ENCODE results near the gene ZNF579. TPM values are rescaled to one million over a fixed set of nuclear protein-coding genes. Genes with fewer than 3 reads are reported as not detected.

ZNF579 gene
- polyA plus RNA-seq, 2 of the 4 experiments (the other 2 are of a cell fraction), result 6.5 to 16.2 TPM

- Histone ChIP-seq H3K27ac (no peak overlapping the region), H3K4me2 (no peak overlapping the region), H3K9me3 (no peaks in the 10 kb centered on the region), H3K4me1 (no peaks in the 10 kb centered on the region), H3K4me3 (no peak overlapping the region)
- ATAC-seq (no peak), DNase-seq (ENCODE audit: low read depth in 1 of 2, low spot score in 1 of 2) (no peak), FAIRE-seq (no peak)
- ChIA-PET POLR2A (interaction anchor here (0.6 kb wide), 1 partner anchor 452 kb away, joined by 3 read pairs; the partner anchor contains the start of gene DNAAF3), CTCF (interaction anchor here (0.8 to 24.9 kb wide), 6 partner anchors 9 to 150 kb away, joined by 3 to 363 read pairs (median 52); partner anchors contain the start of genes ZNF628 and ZNF865)
- WGBS (ENCODE audit: missing lambda C conversion rate), result 86% methylated on average over 7 of the region's 7 CpGs
- TF ChIP-seq TFCP2L1 (CRISPR knock-in tag; IDR thresholded peaks at IDR 0.05), result no peak
- no peak for TF ChIP-seq JUNB (IDR thresholded peaks at IDR 0.05)
- TF ChIP-seq E2F6 (IDR thresholded peaks at IDR 0.05; ENCODE audit: borderline replicate concordance, low read depth), result no peak
- TF ChIP-seq ESRRA (IDR thresholded peaks at IDR 0.05; ENCODE audit: borderline replicate concordance, low read length), result no peak
- TF ChIP-seq KDM5A (IDR thresholded peaks at IDR 0.05), result no peak
- no peak for TF ChIP-seq FOXS1 (CRISPR knock-in tag; IDR thresholded peaks at IDR 0.05)
These were observed 37.8 kb upstream of the ZNF579 start for GRCh38 chr19:55618426-55618825.

- WGBS (ENCODE audit: missing lambda C conversion rate), result 95% methylated on average over 8 of the region's 8 CpGs
- no peak overlapping the region for H3K27ac ChIP-seq
- no peak for TF ChIP-seq KDM1A (IDR thresholded peaks at IDR 0.05; ENCODE audit: low read depth)
- TF ChIP-seq FOSB (CRISPR knock-in tag; IDR thresholded peaks at IDR 0.05), result no peak
- no peak for TF ChIP-seq HDAC2 (IDR thresholded peaks at IDR 0.05)
- no peak for TF ChIP-seq EHMT2 (IDR thresholded peaks at IDR 0.05; ENCODE audit: low read depth)
- TF ChIP-seq TFCP2L1 (CRISPR knock-in tag; IDR thresholded peaks at IDR 0.05), result no peak
- TF ChIP-seq MAX (IDR thresholded peaks at IDR 0.05), result no peak
- no peak for TF ChIP-seq HES2 (IDR thresholded peaks at IDR 0.05)
- ChIA-PET POLR2A (interaction anchor here (1.1 kb wide), 1 partner anchor 11 kb away, joined by 3 read pairs; no protein-coding TSS in a partner anchor), CTCF (interaction anchor here (1.1 to 24.9 kb wide), 6 partner anchors 8 to 200 kb away, joined by 3 to 363 read pairs (median 51); partner anchors contain the start of genes ZNF628 and ZNF865)
- no peak overlapping the region for H3K4me3 ChIP-seq
- H3K4me2 ChIP-seq, result no peak overlapping the region
- FAIRE-seq (no peak), ATAC-seq (no peak), DNase-seq (ENCODE audit: low read depth in 1 of 2, low spot score in 1 of 2) (no peak)
- H3K9me3 ChIP-seq, result no peaks in the 10 kb centered on the region
- H3K4me1 ChIP-seq, result no peaks in the 10 kb centered on the region
These were observed 36.8 kb upstream of the ZNF579 start for GRCh38 chr19:55617426-55617825.

- FAIRE-seq (no peak), ATAC-seq (no peak), DNase-seq (ENCODE audit: low read depth in 1 of 2, low spot score in 1 of 2) (no peak)
- no peak overlapping the region for H3K4me2 ChIP-seq
- no peak overlapping the region for H3K4me3 ChIP-seq
- ChIA-PET POLR2A (interaction anchor here (1.1 kb wide), 1 partner anchor 10 kb away, joined by 3 read pairs; no protein-coding TSS in a partner anchor), CTCF (interaction anchor here (1.4 to 24.9 kb wide), 3 partner anchors 10 to 106 kb away, joined by 6 to 363 read pairs (median 13); no protein-coding TSS in a partner anchor)
- H3K9me3 ChIP-seq, result no peaks in the 10 kb centered on the region
- WGBS (ENCODE audit: missing lambda C conversion rate), result 98% methylated on average over 38 of the region's 38 CpGs
- no peak for TF ChIP-seq CBX2 (IDR thresholded peaks at IDR 0.05; ENCODE audit: borderline replicate concordance, low read depth)
- no peak for TF ChIP-seq KDM5A (IDR thresholded peaks at IDR 0.05)
- no peak for TF ChIP-seq CTCF (IDR thresholded peaks at IDR 0.05)
- TF ChIP-seq BCL3 (IDR thresholded peaks at IDR 0.05), result no peak
- no peak for TF ChIP-seq FOXS1 (CRISPR knock-in tag; IDR thresholded peaks at IDR 0.05)
- TF ChIP-seq BHLHE40 (IDR thresholded peaks at IDR 0.05; ENCODE audit: low read depth, low read length), result no peak
- TF ChIP-seq MAX (IDR thresholded peaks at IDR 0.05), result no peak
- TF ChIP-seq NPAS2 (CRISPR knock-in tag; IDR thresholded peaks at IDR 0.05; ENCODE audit: borderline replicate concordance), result no peak
- no peak for TF ChIP-seq MAFK (IDR thresholded peaks at IDR 0.05; ENCODE audit: partially characterized antibody)
- no peak for TF ChIP-seq ATOH8 (CRISPR knock-in tag; IDR thresholded peaks at IDR 0.05; ENCODE audit: low read depth)
- TF ChIP-seq FOSL2 (IDR thresholded peaks at IDR 0.05), result no peak
- no peak for TF ChIP-seq FOSL2 (CRISPR knock-in tag; IDR thresholded peaks at IDR 0.05)
- TF ChIP-seq JUN (IDR thresholded peaks at IDR 0.05), result no peak
- TF ChIP-seq EHF (CRISPR knock-in tag; IDR thresholded peaks at IDR 0.05), result no peak
- no peak for TF ChIP-seq ZSCAN20 (CRISPR knock-in tag; IDR thresholded peaks at IDR 0.05)
- TF ChIP-seq RAD21 (conservative IDR thresholded peaks at IDR 0.05 in 1 of 2, IDR thresholded peaks at IDR 0.05 in 1 of 2), result no peak
- TF ChIP-seq FOSB (CRISPR knock-in tag; IDR thresholded peaks at IDR 0.05), result no peak
- no peak for TF ChIP-seq TFCP2L1 (CRISPR knock-in tag; IDR thresholded peaks at IDR 0.05)
- no peak overlapping the region for H3K27ac ChIP-seq
- no peaks in the 10 kb centered on the region for H3K4me1 ChIP-seq
These were observed 35.8 kb upstream of the ZNF579 start for GRCh38 chr19:55616395-55616875.

All from A549 (cell line).